Activated CD8-positive, alpha-beta memory T cell treated with anti-CD3 and anti-CD28 coated beads, Interleukin-2, amount 50 U/mL, for 4 hours (primary cell): ENCODE measurements around the gene PKP1.

Experiments used
- DNase-seq: peaks from one replicate; pipeline ENCODE4 v3.0.0-alpha.2; 2020

Gene PKP1

GRCh38 chr1:201332616-201333335 lies 49.5 kb downstream of the PKP1 start:
- no peak for DNase-seq

- no peak for DNase-seq
Measured at GRCh38 chr1:201334325-201335173, 51.2 kb downstream of the PKP1 start.

- DNase-seq, result no peak
Measured at GRCh38 chr1:201335174-201335870, 52.0 kb downstream of the PKP1 start.

GRCh38 chr1:201335901-201336300 lies 52.6 kb downstream of the PKP1 start:
- no peak for DNase-seq

GRCh38 chr1:201336711-201337450 lies 53.6 kb downstream of the PKP1 start:
- DNase-seq, result no peak

GRCh38 chr1:201341377-201341776 lies 58.1 kb downstream of the PKP1 start:
- no peak for DNase-seq

- no peak for DNase-seq
Measured at GRCh38 chr1:201344206-201345080, 61.1 kb downstream of the PKP1 start.

GRCh38 chr1:201345081-201345355 lies 61.7 kb downstream of the PKP1 start:
- DNase-seq, result no peak

- no peak for DNase-seq
Measured at GRCh38 chr1:201346337-201346939, 63.1 kb downstream of the PKP1 start.

- DNase-seq, result no peak
Measured at GRCh38 chr1:201346987-201347386, 63.7 kb downstream of the PKP1 start.

- no peak for DNase-seq
Measured at GRCh38 chr1:201347498-201348210, 64.3 kb downstream of the PKP1 start.

GRCh38 chr1:201348211-201348566 lies 64.9 kb downstream of the PKP1 start:
- DNase-seq, result no peak

GRCh38 chr1:201349092-201349491 lies 65.8 kb downstream of the PKP1 start:
- no peak for DNase-seq

- no peak for DNase-seq
Measured at GRCh38 chr1:201350361-201350725, 67.0 kb downstream of the PKP1 start.

GRCh38 chr1:201350884-201351283 lies 67.6 kb downstream of the PKP1 start:
- DNase-seq, result no peak

GRCh38 chr1:201351617-201352016 lies 68.3 kb downstream of the PKP1 start:
- DNase-seq, result no peak

- no peak for DNase-seq
Measured at GRCh38 chr1:201353186-201353940, 70.1 kb downstream of the PKP1 start.

- DNase-seq, result no peak
Measured at GRCh38 chr1:201354151-201354900, 71.0 kb downstream of the PKP1 start.

GRCh38 chr1:201354901-201355295 lies 71.6 kb downstream of the PKP1 start:
- DNase-seq, result no peak

GRCh38 chr1:201355471-201355870 lies 72.2 kb downstream of the PKP1 start:
- DNase-seq, result no peak
